OCI-LY7 (cell line): Measurements from ENCODE around the gene MAN1A1. TPM values are rescaled to one million over a fixed set of nuclear protein-coding genes. Genes with fewer than 3 reads are reported as not detected.
A peak's percentile ranks its signal among the peaks of the same experiment; 100 is the strongest.

ENCODE experiments used
- BruUV-seq: library from RNA; stranded (reverse); fragments of 400-500 nt; replicated peaks from 2 replicates; lab custom pipeline; 2021; lab: Mats Ljungman, UMichigan
- CTCF ChIA-PET: fragments of 300-600 bp; sonication (Branson Sonifier 250); formaldehyde crosslinking; loops from one replicate; lab custom pipeline; 2022; ENCODE audit warnings: antibody characterized with exemption; ENCODE audit not compliant: unreplicated experiment; lab: Charles Lee
- POLR2A ChIA-PET: fragments of 300-600 bp; sonication (Branson Sonifier 250); formaldehyde crosslinking; loops from one replicate; lab custom pipeline; 2022; ENCODE audit warnings: antibody characterized with exemption; lab: Charles Lee
- DNase-seq: peaks from one replicate; pipeline ENCODE4 v3.0.0-alpha.2; 2015; ENCODE audit warnings: low spot score
- H2AFZ ChIP-seq: fragments of 200-600 bp; sonication (generic), shearing (Covaris generic); 2 replicates; pipeline ENCODE4 v1.6.1; 2014; ENCODE audit warnings: mild to moderate bottlenecking, antibody characterized with exemption, low read length, moderate library complexity
- H3K27ac ChIP-seq: fragments of 200-600 bp; sonication (generic); 2 replicates; pipeline ENCODE4 v1.5.1; 2014; ENCODE audit warnings: mixed run types, low read depth, mild to moderate bottlenecking, moderate library complexity, low read length, inconsistent platforms; ENCODE audit not compliant: poor library complexity, severe bottlenecking
- H3K36me3 ChIP-seq: fragments of 200-600 bp; sonication (generic); 2 replicates; pipeline ENCODE4 v1.6.1; 2014; ENCODE audit warnings: mild to moderate bottlenecking, antibody characterized with exemption, low read length, moderate library complexity, mixed read lengths; ENCODE audit not compliant: insufficient read depth
- H3K4me1 ChIP-seq: fragments of 200-600 bp; sonication (generic); 2 replicates; pipeline ENCODE4 v1.5.1; 2014; ENCODE audit warnings: mild to moderate bottlenecking, low read length; ENCODE audit not compliant: insufficient read depth, poor library complexity, severe bottlenecking
- H3K4me2 ChIP-seq: fragments of 200-600 bp; sonication (generic); 2 replicates; pipeline ENCODE4 v1.6.1; 2014; ENCODE audit warnings: mild to moderate bottlenecking, low read length
- H3K4me3 ChIP-seq: fragments of 200-600 bp; sonication (generic); 2 replicates; pipeline ENCODE4 v1.5.1; 2014; ENCODE audit warnings: mild to moderate bottlenecking, low read depth, low read length; ENCODE audit not compliant: poor library complexity, severe bottlenecking
- H3K79me2 ChIP-seq: fragments of 200-600 bp; sonication (generic); 2 replicates; pipeline ENCODE4 v1.6.1; 2016; ENCODE audit warnings: low read depth, mild to moderate bottlenecking, low read length, moderate library complexity, mixed read lengths; ENCODE audit not compliant: insufficient read depth
- H3K9me2 ChIP-seq: fragments of 200-600 bp; sonication (generic); 2 replicates; pipeline ENCODE4 v1.6.1; 2016; ENCODE audit warnings: mild to moderate bottlenecking, low read length, mixed read lengths; ENCODE audit not compliant: insufficient read depth
- H3K9me3 ChIP-seq: fragments of 200-600 bp; sonication (generic); 2 replicates; pipeline ENCODE4 v1.6.1; 2014; ENCODE audit warnings: mild to moderate bottlenecking, mixed run types, low read length, mixed read lengths
- H4K20me1 ChIP-seq: fragments of 200-600 bp; sonication (generic); 2 replicates; pipeline ENCODE4 v1.6.1; 2014; ENCODE audit warnings: mild to moderate bottlenecking, antibody characterized with exemption, low read length, moderate library complexity, mixed read lengths; ENCODE audit not compliant: insufficient read depth
- EZH2phosphoT487 ChIP-seq: fragments of 200-600 bp; sonication (generic); IDR thresholded peaks from 2 replicates; pipeline ENCODE4 v1.6.1; 2018; ENCODE audit warnings: low read depth, borderline replicate concordance, mild to moderate bottlenecking, mixed run types, antibody characterized with exemption, low read length, moderate library complexity, mixed read lengths
- intact Hi-C: fragments of 100-400 bp; cut with micrococcal nuclease; formaldehyde crosslinking; loops from one replicate; pipeline ENCODE4 v1.10.0; 2022; ENCODE audit not compliant: unreplicated experiment
- total RNA-seq, 2 experiments: library from RNA; depleted of rRNA in 1 of 2; stranded (reverse); fragments of >200 nt in 1 of 2; shearing (Covaris generic) in 1 of 2; gene quantifications; 2 replicates each; pipeline ENCODE4 v1.2.3, GENCODE V29; 2014 to 2022
- TF ChIP-seq, protein P1 (sequence below): fragments of 200-600 bp; sonication (generic); conservative IDR thresholded peaks from 2 replicates; pipeline ENCODE4 v1.5.1; 2014; ENCODE audit warnings: mild to moderate bottlenecking, antibody characterized with exemption, low read length, moderate library complexity, mixed read lengths

Gene MAN1A1
- total RNA-seq, 2 experiments from 2014 or later, result 72.4 to 74.3 TPM

DNA sequence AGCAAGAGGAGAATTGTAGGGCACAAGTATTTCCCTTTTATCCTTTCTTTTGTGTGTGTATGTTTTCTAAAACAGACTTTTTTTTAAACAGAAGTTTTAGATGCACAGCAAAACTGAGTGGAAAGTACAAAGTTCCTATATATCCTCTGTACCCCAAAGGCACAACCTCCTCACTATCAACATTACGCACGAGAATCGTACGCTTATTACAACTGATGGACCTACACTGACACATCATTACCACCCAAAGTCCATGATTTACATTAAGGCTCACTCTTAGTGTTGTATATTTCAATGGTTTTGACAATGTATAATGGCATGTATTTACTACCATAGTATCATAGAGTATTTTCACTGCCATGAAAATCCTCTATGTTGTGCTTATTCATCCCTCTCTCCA is 32.6 kb downstream of the MAN1A1 start:
- Histone ChIP-seq H3K4me1 (peaks cover 32% of the 10 kb centered on the region), H3K9me2 (no peaks in the 10 kb centered on the region), H2AFZ (no peak overlapping the region), H3K9me3 (no peaks in the 10 kb centered on the region), H3K27ac (no peak overlapping the region), H4K20me1 (peaks cover 55% of the 10 kb centered on the region), H3K4me3 (no peak overlapping the region), H3K36me3 (peaks cover 100% of the 10 kb centered on the region), H3K79me2 (peaks cover 100% of the 10 kb centered on the region), H3K4me2 (no peak overlapping the region)
- intact Hi-C loops, result no loop called here
- BruUV-seq, result no TSS peak
- TF ChIP-seq, protein P1, sequence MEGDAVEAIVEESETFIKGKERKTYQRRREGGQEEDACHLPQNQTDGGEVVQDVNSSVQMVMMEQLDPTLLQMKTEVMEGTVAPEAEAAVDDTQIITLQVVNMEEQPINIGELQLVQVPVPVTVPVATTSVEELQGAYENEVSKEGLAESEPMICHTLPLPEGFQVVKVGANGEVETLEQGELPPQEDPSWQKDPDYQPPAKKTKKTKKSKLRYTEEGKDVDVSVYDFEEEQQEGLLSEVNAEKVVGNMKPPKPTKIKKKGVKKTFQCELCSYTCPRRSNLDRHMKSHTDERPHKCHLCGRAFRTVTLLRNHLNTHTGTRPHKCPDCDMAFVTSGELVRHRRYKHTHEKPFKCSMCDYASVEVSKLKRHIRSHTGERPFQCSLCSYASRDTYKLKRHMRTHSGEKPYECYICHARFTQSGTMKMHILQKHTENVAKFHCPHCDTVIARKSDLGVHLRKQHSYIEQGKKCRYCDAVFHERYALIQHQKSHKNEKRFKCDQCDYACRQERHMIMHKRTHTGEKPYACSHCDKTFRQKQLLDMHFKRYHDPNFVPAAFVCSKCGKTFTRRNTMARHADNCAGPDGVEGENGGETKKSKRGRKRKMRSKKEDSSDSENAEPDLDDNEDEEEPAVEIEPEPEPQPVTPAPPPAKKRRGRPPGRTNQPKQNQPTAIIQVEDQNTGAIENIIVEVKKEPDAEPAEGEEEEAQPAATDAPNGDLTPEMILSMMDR, result no peak
- TF ChIP-seq EZH2phosphoT487, result no peak
- ChIA-PET POLR2A (interaction anchor here (0.6 to 1.4 kb wide), 10 partner anchors 11 to 1692 kb away, joined by 3 to 8 read pairs (median 3); no protein-coding TSS in a partner anchor), CTCF (no interaction called here)
- no peak for DNase-seq

DNA sequence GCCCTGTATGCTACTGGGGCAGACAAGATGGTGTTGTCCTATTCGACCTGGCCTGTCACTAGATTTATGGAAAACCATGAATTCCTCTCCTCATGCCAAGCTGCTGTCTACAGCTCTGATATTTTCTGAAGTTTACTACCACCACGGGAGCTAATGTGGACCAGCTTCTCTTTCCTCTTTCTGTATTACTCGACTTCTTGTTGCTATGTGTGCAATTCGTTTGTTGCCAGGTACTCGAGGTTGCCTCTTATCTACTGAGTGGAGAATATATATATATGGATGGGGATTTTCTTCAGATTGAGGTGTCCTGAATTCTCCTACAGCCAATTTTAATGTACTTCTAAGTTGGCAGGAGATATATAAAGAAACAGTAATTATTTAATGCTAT is 34.7 kb downstream of the MAN1A1 start:
- Histone ChIP-seq H3K4me3 (no peak overlapping the region), H3K79me2 (peaks cover 100% of the 10 kb centered on the region), H3K4me1 (peaks cover 32% of the 10 kb centered on the region), H3K27ac (no peak overlapping the region), H2AFZ (no peak overlapping the region), H3K36me3 (peaks cover 100% of the 10 kb centered on the region), H3K9me3 (no peaks in the 10 kb centered on the region), H4K20me1 (peaks cover 61% of the 10 kb centered on the region), H3K9me2 (no peaks in the 10 kb centered on the region), H3K4me2 (peak overlapping the region; percentile 16; the same call in 1 of the 2 replicates)
- intact Hi-C loops, result no loop called here
- ChIA-PET POLR2A (interaction anchor here (0.5 to 1.8 kb wide), 9 partner anchors 9 to 1138 kb away, joined by 3 to 6 read pairs (median 3); no protein-coding TSS in a partner anchor), CTCF (interaction anchor here (0.5 kb wide), 1 partner anchor 13 kb away, joined by 3 read pairs; no protein-coding TSS in a partner anchor)
- no TSS peak for BruUV-seq
- no peak for DNase-seq
- no peak for TF ChIP-seq EZH2phosphoT487
- TF ChIP-seq, protein P1, result no peak
